ENCODE data around the gene TRIP13.
"Not testable (repeated sequence)": the region's sequence is repeated elsewhere in the genome, so short reads cannot be mapped to it uniquely, and the experiment has no call there.

The TRIP13 gene

DNA sequence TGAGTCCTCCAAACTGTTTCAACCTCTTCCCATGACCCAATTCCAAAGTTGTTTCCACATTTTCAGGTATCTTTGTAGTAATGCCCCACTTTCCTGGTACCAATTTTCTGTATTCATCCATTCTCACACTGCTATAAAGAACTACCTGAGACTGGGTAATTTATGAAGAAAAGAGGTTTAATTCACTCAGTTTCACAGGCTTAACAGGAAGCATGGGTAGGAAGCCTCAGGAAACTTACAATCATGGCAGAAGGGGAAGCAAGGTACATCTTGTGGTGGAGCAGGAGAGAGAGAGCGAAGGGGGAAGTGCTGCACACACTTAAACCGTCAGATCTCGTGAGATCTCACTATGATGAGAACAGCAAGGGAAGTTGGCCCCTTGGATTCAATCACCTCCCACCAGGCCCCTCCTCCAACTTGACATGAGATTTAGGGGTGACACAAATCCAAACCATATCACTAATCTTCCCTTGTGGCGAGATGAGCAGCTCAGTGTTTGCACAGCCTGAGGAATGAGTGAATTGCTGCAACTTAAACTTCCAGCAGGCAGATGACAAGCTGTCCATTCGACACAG, 42.9 kb downstream of the TRIP13 start:
- Histone ChIP-seq H3K27ac (ENCODE audit: low read length) (no peak overlapping the region), H3K36me3 (ENCODE audit: control insufficient read depth in 1 of 2, insufficient read depth in 2 of 2, low read length in 2 of 2) (no peaks in the 10 kb centered on the region), H3K4me1 (ENCODE audit: control insufficient read depth in 1 of 2, insufficient read depth in 2 of 2, low read length in 2 of 2) (no peaks in the 10 kb centered on the region), H3K9me3 (ENCODE audit: control insufficient read depth in 1 of 2, low read length in 2 of 2) (no peaks in the 10 kb centered on the region), H3K4me3 (ENCODE audit: low read depth in 1 of 2, low read length in 2 of 2) (no peak overlapping the region), H3K27me3 (ENCODE audit: low read depth, low read length) (no peaks in the 10 kb centered on the region)

DNA sequence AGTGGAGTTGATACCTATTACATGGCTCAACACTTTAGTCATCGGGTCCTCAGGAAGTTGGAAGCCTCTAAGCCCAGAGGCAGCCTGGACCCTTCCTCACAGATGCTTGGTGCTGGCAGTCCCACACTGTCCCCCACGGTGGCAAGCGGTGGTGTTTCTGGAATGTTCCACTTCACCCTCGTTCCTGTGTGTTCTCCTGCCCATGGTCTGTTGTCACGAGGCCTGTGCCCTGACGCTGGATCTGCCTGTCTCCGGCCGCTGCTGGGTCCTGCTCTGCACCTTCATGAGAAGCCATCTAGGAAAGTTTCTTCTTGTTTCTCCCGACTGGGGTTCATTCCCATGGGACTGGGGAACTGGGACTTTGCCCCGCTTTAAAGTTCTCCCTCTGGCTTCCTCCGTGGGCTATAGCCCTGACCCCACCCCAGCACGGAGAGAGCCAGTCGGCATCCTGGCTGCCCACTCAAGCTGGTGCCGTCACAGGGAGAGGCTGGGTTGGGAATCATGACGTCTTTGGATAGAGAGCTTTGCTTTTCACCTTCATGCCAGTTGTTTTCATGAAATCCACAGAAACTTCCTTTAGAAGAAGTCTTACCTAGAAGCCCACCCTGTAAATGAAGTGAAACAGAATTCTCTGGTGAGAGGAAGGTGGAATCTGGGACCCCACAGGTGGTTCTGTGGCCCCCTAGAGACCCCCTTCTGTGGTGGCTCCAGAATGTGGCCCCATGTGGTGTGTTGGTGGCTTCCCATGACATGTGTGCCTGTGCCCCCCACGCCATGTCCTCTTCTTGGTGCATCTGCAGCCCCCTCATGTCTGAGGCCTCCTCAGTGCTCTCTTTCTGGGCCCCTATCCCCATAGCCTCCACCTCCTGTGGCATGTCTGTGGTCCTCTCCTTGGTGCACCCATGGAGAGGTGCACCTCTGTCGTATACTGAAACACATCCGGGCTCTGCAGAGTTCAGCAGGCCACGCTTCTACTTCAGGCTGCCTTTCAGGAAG, 43.8 kb downstream of the TRIP13 start:
- Histone ChIP-seq H3K4me3 (ENCODE audit: low read depth in 1 of 2, low read length in 2 of 2) (no peak overlapping the region), H3K4me1 (ENCODE audit: control insufficient read depth in 1 of 2, insufficient read depth in 2 of 2, low read length in 2 of 2) (no peaks in the 10 kb centered on the region), H3K27ac (ENCODE audit: low read length) (no peak overlapping the region), H3K36me3 (ENCODE audit: control insufficient read depth in 1 of 2, insufficient read depth in 2 of 2, low read length in 2 of 2) (no peaks in the 10 kb centered on the region), H3K9me3 (ENCODE audit: control insufficient read depth in 1 of 2, low read length in 2 of 2) (no peaks in the 10 kb centered on the region), H3K27me3 (ENCODE audit: low read depth, low read length) (no peaks in the 10 kb centered on the region)

DNA sequence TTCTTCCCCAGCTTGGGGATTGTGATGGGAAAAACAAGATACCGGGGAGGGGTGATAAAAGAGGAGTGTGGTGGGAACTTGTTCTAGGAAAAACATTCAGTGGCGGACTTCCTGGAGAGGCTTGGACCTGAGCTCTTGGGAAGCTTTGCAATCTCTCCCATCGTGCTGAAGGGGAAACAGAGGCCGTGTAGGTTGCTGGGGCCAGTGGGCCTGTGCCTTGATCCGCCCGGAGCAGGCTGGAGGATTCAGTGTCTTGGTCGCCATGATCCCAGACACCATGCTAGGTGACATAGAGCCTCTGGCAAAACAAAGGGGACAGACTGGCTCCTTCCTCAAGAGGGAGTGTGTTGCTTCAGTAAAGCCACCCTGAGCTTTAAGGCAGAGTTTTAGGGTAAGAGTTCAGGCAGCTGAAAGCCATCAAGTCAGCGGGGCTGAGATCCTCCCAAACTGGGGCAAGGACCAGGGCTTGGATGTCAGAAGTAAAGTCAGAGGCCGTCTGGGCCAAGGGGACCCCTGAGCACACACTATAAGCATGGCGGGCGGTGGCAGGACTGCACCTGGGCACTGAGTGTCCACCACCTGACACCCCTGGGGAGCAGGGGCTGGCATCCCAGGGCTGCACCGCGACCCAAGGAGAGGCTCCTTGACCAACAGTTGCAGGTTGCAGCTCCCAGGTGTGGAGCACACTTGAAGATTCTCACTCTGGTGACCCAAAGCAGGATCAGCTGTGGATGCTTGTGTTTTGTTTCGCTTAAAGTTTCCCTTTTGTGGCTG, 44.7 kb downstream of the TRIP13 start:
- no peak overlapping the region for H3K27ac ChIP-seq (ENCODE audit: low read length)
- no peaks in the 10 kb centered on the region for H3K36me3 ChIP-seq (ENCODE audit: control insufficient read depth in 1 of 2, insufficient read depth in 2 of 2, low read length in 2 of 2)
- no peaks in the 10 kb centered on the region for H3K27me3 ChIP-seq (ENCODE audit: low read depth, low read length)
- no peaks in the 10 kb centered on the region for H3K9me3 ChIP-seq (ENCODE audit: control insufficient read depth in 1 of 2, low read length in 2 of 2)
- no peak overlapping the region for H3K4me3 ChIP-seq (ENCODE audit: low read depth in 1 of 2, low read length in 2 of 2)
- H3K4me1 ChIP-seq (ENCODE audit: control insufficient read depth in 1 of 2, insufficient read depth in 2 of 2, low read length in 2 of 2), result no peaks in the 10 kb centered on the region

DNA sequence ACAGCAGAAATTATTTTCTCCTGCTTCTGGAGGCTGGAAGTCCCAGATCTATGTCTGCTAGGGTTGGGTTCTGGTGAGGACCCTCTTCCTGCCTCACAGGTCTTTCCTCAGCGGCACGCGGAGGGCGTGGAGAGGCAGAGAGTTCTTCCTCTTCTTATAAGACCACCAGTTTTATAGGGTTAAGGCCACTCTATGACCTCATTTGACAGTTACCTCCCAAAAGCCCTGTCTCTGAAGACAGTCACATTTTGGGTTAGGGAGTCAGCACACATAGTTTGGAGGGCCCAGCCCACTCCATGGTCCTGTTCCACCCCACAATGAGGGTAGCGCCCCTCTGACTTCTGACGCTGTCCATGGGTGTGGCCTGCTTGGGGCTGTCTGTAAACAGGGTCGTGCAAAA, 46.7 kb downstream of the TRIP13 start:
- Histone ChIP-seq H3K9me3 (ENCODE audit: control insufficient read depth in 1 of 2, low read length in 2 of 2) (no peaks in the 10 kb centered on the region), H3K36me3 (ENCODE audit: control insufficient read depth in 1 of 2, insufficient read depth in 2 of 2, low read length in 2 of 2) (no peaks in the 10 kb centered on the region), H3K4me1 (ENCODE audit: control insufficient read depth in 1 of 2, insufficient read depth in 2 of 2, low read length in 2 of 2) (no peaks in the 10 kb centered on the region), H3K27ac (ENCODE audit: low read length) (no peak overlapping the region), H3K27me3 (ENCODE audit: low read depth, low read length) (no peaks in the 10 kb centered on the region), H3K4me3 (ENCODE audit: low read depth in 1 of 2, low read length in 2 of 2) (no peak overlapping the region)

DNA sequence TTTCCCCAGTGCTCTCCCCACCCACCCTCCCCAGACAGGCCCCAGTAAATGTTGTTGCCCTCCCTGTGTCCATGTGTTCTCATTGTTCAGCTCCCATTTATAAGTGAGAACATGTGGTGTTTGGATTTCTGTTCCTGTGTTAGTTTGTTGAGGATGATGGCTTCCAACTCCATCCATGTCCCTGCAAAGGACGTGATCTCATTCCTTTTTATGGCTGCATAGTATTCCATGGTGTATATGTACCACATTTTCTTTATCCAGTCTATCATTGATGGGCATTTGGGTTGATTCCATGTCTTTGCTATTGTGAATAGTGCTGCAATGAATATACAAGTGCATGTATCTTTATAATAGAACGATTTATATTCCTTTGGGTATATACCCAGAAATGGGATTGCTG, 48.1 kb downstream of the TRIP13 start:
- not testable (repeated sequence) for H3K4me1 ChIP-seq (ENCODE audit: control insufficient read depth in 1 of 2, insufficient read depth in 2 of 2, low read length in 2 of 2); H3K27me3 ChIP-seq (ENCODE audit: low read depth, low read length); H3K4me3 ChIP-seq (ENCODE audit: low read depth in 1 of 2, low read length in 2 of 2); H3K9me3 ChIP-seq (ENCODE audit: control insufficient read depth in 1 of 2, low read length in 2 of 2); H3K27ac ChIP-seq (ENCODE audit: low read length); H3K36me3 ChIP-seq (ENCODE audit: control insufficient read depth in 1 of 2, insufficient read depth in 2 of 2, low read length in 2 of 2)

DNA sequence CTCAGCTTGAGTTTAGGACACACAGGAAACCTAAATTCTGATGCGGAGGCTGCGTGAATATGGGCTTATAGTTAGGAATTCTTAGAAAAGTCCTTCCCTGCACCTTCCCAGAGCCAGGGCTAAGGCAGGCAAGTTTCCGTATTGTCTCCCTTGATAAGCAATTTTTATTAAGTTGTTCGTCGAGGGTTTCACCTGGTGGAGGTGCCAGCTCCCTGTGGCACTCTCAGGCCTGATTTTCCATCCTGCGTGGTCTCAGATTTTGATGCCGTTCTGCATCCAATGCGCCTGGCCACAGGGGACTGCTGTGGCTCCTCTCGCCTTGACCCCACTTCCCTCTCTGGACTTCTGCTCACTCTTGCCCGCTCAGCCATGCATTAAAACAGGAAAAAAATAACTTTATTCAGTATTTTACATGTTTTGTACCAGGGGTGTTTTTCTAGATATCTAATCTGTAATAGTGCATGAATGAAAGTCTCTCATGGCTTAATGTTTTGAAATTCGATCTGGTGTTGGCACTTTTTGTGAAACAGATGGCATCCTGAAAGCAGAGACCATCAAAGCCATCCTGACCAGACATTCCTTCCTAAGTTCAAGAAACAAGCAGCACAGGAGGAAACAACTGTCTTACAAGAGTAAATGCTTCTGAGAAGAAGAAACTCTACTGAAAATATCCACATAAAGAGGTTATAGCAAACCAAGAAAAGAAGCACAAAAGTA, 50.7 kb downstream of the TRIP13 start:
- no peak overlapping the region for H3K4me3 ChIP-seq (ENCODE audit: low read depth in 1 of 2, low read length in 2 of 2)
- peaks cover 0 to 20% of the 10 kb centered on the region in 2 donors for H3K4me1 ChIP-seq (ENCODE audit: control insufficient read depth in 1 of 2, insufficient read depth in 2 of 2, low read length in 2 of 2)
- H3K27ac ChIP-seq (ENCODE audit: low read length), result no peak overlapping the region
- H3K9me3 ChIP-seq (ENCODE audit: control insufficient read depth in 1 of 2, low read length in 2 of 2), result no peaks in the 10 kb centered on the region
- no peaks in the 10 kb centered on the region for H3K36me3 ChIP-seq (ENCODE audit: control insufficient read depth in 1 of 2, insufficient read depth in 2 of 2, low read length in 2 of 2)
- no peaks in the 10 kb centered on the region for H3K27me3 ChIP-seq (ENCODE audit: low read depth, low read length)

DNA sequence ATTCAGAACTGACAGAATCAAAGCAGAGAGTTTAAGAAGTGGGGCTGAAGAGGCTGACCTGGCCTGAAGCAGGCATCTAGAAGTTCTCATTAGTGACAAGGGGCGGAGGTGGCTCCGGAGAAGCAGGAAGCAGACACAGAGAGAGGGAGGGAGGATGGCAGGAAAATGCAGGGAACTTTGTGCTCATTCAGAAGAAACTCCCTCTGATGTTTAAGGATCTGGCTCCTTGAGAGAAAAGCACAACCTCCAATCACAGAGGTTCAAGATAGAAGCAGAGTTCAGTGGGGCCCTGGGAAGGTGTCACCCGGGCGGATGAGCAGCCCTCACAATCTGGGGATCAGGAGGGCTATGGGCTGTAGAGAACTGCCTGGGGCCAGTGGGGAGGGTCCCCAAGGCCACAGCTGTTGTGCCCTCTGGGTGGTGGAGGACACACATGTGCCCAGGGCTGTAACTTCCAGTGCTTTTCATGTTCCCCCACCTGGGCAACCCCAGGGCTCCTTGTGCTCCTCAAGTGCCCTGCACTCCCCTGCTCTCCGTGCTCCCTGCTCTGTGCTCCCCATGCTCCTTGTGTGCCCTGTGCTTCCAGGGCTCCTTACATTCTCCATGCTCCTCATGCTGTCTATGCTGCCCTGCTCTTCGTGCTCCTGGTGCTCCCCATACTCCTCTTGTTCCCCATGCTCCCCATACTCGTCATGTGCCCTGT, 51.4 kb downstream of the TRIP13 start:
- Histone ChIP-seq H3K27me3 (ENCODE audit: low read depth, low read length) (no peaks in the 10 kb centered on the region), H3K36me3 (ENCODE audit: control insufficient read depth in 1 of 2, insufficient read depth in 2 of 2, low read length in 2 of 2) (no peaks in the 10 kb centered on the region), H3K4me1 (ENCODE audit: control insufficient read depth in 1 of 2, insufficient read depth in 2 of 2, low read length in 2 of 2) (peaks cover 0 to 20% of the 10 kb centered on the region in 2 donors), H3K27ac (ENCODE audit: low read length) (no peak overlapping the region), H3K4me3 (ENCODE audit: low read depth in 1 of 2, low read length in 2 of 2) (no peak overlapping the region), H3K9me3 (ENCODE audit: control insufficient read depth in 1 of 2, low read length in 2 of 2) (no peaks in the 10 kb centered on the region)

DNA sequence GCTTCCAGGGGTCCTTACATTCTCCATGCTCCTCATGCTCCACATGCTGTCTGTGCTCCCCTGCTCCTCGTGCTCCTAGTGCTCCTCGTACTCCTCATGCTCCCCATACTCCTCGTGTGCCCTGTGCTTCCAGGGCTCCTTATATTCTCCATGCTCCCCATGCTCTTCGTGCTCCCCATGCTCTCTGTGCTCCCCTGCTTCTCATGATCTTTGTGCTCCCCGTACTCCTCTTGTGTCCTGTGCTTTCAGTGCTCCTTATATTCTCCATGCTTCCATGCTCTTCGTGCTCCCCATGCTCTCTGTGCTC, 51.9 kb downstream of the TRIP13 start:
- Histone ChIP-seq H3K27ac (ENCODE audit: low read length) (no peak overlapping the region), H3K4me3 (ENCODE audit: low read depth in 1 of 2, low read length in 2 of 2) (no peak overlapping the region), H3K4me1 (ENCODE audit: control insufficient read depth in 1 of 2, insufficient read depth in 2 of 2, low read length in 2 of 2) (peaks cover 0 to 20% of the 10 kb centered on the region in 2 donors), H3K36me3 (ENCODE audit: control insufficient read depth in 1 of 2, insufficient read depth in 2 of 2, low read length in 2 of 2) (no peaks in the 10 kb centered on the region), H3K9me3 (ENCODE audit: control insufficient read depth in 1 of 2, low read length in 2 of 2) (no peaks in the 10 kb centered on the region), H3K27me3 (ENCODE audit: low read depth, low read length) (no peaks in the 10 kb centered on the region)

DNA sequence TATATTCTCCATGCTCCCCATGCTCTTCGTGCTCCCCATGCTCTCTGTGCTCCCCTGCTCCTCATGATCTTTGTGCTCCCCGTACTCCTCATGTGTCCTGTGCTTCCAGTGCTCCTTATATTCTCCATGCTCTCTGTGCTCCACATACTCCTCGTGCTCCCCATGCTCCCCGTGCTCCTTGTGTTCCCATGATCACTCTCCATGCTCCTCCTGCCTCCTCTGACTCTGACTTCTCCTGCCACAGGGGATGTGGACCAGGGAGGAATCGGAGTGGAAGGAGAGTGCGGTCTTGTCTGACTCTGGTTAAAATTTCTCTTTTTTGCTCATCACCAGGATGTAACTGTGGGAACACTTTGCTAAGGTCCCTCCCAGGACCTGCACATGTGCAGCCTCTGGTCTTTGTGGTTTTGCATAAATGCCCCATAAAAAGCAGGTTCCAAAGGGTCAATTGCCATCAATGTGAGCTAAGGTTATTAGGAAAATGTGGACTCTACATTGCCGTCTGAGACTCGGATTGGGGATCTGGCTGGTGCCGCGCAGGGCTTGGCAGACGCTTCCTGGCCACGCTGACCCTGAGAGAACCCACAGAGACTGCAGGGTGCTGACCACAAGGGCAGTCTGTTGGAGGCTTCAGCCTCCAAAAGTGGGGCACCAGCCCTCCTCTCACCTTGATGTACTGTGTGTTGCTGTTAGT, 52.5 kb downstream of the TRIP13 start:
- no peak overlapping the region for H3K27ac ChIP-seq (ENCODE audit: low read length)
- H3K36me3 ChIP-seq (ENCODE audit: control insufficient read depth in 1 of 2, insufficient read depth in 2 of 2, low read length in 2 of 2), result no peaks in the 10 kb centered on the region
- no peak overlapping the region for H3K4me3 ChIP-seq (ENCODE audit: low read depth in 1 of 2, low read length in 2 of 2)
- no peaks in the 10 kb centered on the region for H3K9me3 ChIP-seq (ENCODE audit: control insufficient read depth in 1 of 2, low read length in 2 of 2)
- peaks cover 0 to 20% of the 10 kb centered on the region in 2 donors for H3K4me1 ChIP-seq (ENCODE audit: control insufficient read depth in 1 of 2, insufficient read depth in 2 of 2, low read length in 2 of 2)
- H3K27me3 ChIP-seq (ENCODE audit: low read depth, low read length), result no peaks in the 10 kb centered on the region
